Glutamatergic neuron (in vitro differentiated cells): ENCODE results near the gene PPWD1. TPM values are rescaled to one million over a fixed set of nuclear protein-coding genes. Genes with fewer than 3 reads are reported as not detected.

Experiments used
- DNase-seq: peaks from one replicate; pipeline ENCODE4 v3.0.0; 2022
- H3K27ac Mint-ChIP-seq: one replicate; pipeline ENCODE4 v1.8.0; 2020; ENCODE audit warnings: mild to moderate bottlenecking, mixed read lengths, inconsistent platforms; ENCODE audit not compliant: unreplicated experiment
- H3K27me3 Mint-ChIP-seq: one replicate; pipeline ENCODE4 v1.8.0; 2020; ENCODE audit warnings: mild to moderate bottlenecking, moderate library complexity, mixed read lengths, inconsistent platforms; ENCODE audit not compliant: unreplicated experiment
- H3K36me3 Mint-ChIP-seq: one replicate; pipeline ENCODE4 v1.8.0; 2020; ENCODE audit warnings: mild to moderate bottlenecking, mixed read lengths, inconsistent platforms; ENCODE audit not compliant: unreplicated experiment
- H3K4me1 Mint-ChIP-seq: one replicate; pipeline ENCODE4 v1.8.0; 2020; ENCODE audit warnings: mild to moderate bottlenecking, low read depth, mixed read lengths, inconsistent platforms; ENCODE audit not compliant: unreplicated experiment
- H3K4me3 Mint-ChIP-seq: one replicate; pipeline ENCODE4 v1.8.0; 2020; ENCODE audit warnings: mild to moderate bottlenecking, mixed read lengths, inconsistent platforms; ENCODE audit not compliant: unreplicated experiment
- H3K9me3 Mint-ChIP-seq: one replicate; pipeline ENCODE4 v1.8.0; 2020; ENCODE audit warnings: mild to moderate bottlenecking, moderate library complexity, mixed read lengths, inconsistent platforms; ENCODE audit not compliant: unreplicated experiment
- total RNA-seq: library from RNA; stranded (reverse); fragmentation: NEBNext Ultra II Directional; extraction: Animal tissue kit (Norgen Biotek cat#: 25700); gene quantifications from one replicate; pipeline ENCODE4 v1.2.1, GENCODE V29; 2021; ENCODE audit not compliant: unreplicated experiment
- TF ChIP-seq, protein P1 (sequence below): fragments of 200-600 bp; sonication (generic); IDR thresholded peaks from one replicate; pipeline ENCODE4 v1.5.0; 2021; ENCODE audit not compliant: partially characterized antibody, unreplicated experiment

The PPWD1 gene
- total RNA-seq, 1 donor from 2014 or later: 37.6 TPM

- peak within 1 kb of the TSS; percentile 98 for H3K4me3 Mint-ChIP-seq
- H3K9me3 Mint-ChIP-seq: peaks cover 1% of the 10 kb centered on the region
- peaks cover 9% of the 10 kb centered on the region for H3K4me1 Mint-ChIP-seq
- H3K27ac Mint-ChIP-seq: peak within 1 kb of the TSS; percentile 94
- no peaks in the 10 kb centered on the region for H3K36me3 Mint-ChIP-seq
- TF ChIP-seq, protein P1, sequence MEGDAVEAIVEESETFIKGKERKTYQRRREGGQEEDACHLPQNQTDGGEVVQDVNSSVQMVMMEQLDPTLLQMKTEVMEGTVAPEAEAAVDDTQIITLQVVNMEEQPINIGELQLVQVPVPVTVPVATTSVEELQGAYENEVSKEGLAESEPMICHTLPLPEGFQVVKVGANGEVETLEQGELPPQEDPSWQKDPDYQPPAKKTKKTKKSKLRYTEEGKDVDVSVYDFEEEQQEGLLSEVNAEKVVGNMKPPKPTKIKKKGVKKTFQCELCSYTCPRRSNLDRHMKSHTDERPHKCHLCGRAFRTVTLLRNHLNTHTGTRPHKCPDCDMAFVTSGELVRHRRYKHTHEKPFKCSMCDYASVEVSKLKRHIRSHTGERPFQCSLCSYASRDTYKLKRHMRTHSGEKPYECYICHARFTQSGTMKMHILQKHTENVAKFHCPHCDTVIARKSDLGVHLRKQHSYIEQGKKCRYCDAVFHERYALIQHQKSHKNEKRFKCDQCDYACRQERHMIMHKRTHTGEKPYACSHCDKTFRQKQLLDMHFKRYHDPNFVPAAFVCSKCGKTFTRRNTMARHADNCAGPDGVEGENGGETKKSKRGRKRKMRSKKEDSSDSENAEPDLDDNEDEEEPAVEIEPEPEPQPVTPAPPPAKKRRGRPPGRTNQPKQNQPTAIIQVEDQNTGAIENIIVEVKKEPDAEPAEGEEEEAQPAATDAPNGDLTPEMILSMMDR: no peak
- H3K27me3 Mint-ChIP-seq: peaks cover 7% of the 10 kb centered on the region
- peak; percentile 71 for DNase-seq
Observed at GRCh38 chr5:65624571-65625555, 61.8 kb downstream of the PPWD1 start, which contains the start of the genes SHLD3 and TRAPPC13. Gene SHLD3 (plus strand): TSS chr5:65625027. CDS start chr5:65629588, 4,561 bp downstream. Gene TRAPPC13 (plus strand): TSS chr5:65625027. CDS start chr5:65625061, 34 bp downstream.

DNA sequence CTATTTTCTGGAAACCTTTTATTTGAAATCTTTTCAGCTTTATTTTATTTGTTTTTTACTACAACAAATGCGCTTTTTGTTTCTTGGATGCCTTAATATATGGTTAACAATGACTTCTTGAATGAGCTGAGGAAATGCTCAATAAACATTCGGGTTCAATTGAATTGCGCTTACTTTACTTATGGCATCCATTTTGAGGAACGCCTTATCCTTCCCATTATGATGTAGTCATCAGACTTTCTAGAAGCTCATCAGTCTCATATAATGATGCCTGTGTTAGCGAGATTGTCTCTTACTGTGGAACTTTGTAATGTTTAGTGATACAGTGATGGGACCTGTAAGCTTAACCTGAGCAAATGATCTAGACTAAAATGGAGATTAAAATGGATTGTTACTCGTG is 62.6 kb downstream of the PPWD1 start:
- TF ChIP-seq, protein P1: no peak
- Mint-ChIP-seq H3K4me3 (peak overlapping the region; percentile 98), H3K27ac (peak overlapping the region; percentile 78), H3K4me1 (peaks cover 9% of the 10 kb centered on the region), H3K9me3 (peaks cover 1% of the 10 kb centered on the region), H3K36me3 (no peaks in the 10 kb centered on the region), H3K27me3 (peaks cover 7% of the 10 kb centered on the region)
- DNase-seq: no peak

DNA sequence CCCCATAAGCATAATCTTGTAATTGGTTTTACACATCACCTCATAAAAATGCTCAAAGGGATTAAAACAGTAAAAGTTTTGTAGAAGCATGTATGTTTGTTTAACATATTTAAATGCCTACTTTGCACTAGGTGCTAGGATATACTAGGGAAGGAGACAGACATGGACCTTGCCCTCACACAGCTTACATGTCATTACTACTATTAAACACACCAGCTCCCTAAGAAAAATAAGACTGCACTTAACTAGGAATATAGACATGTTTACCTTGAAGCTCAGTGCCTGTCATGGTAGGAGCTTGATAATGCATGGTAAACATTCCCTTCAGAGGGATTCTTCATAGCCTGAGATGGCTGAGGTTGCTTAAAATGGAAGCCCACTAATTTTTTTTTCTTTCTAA is 67.9 kb downstream of the PPWD1 start:
- Mint-ChIP-seq H3K27me3 (no peaks in the 10 kb centered on the region), H3K36me3 (no peaks in the 10 kb centered on the region), H3K4me3 (no peak overlapping the region), H3K9me3 (no peaks in the 10 kb centered on the region), H3K4me1 (peaks cover under 1% of the 10 kb centered on the region), H3K27ac (no peak overlapping the region)
- DNase-seq: no peak
- TF ChIP-seq, protein P1: no peak

Other genes with a start within 250 kb of the PPWD1 start
- gene ADAMTS6, start 81.4 kb upstream of the PPWD1 start, total RNA-seq: 2.1 TPM
- gene CENPK, start 128 bp upstream of the PPWD1 start, total RNA-seq: 11.9 TPM
- 17.6 TPM for gene TRIM23, start 61.0 kb downstream of the PPWD1 start, total RNA-seq
- 4.7 TPM for gene SHLD3, start 61.7 kb downstream of the PPWD1 start, total RNA-seq
- 22.4 TPM for gene TRAPPC13, start 61.7 kb downstream of the PPWD1 start, total RNA-seq
- gene SGTB, start 158.8 kb downstream of the PPWD1 start, total RNA-seq: 33.2 TPM
- 94.0 TPM for gene NLN, start 158.9 kb downstream of the PPWD1 start, total RNA-seq